Activated CD4-positive, alpha-beta T cell treated with anti-CD3 and anti-CD28 coated beads for 1 hour (primary cell): ENCODE results near the gene ZNF821.
"Not testable (repeated sequence)": the region's sequence is repeated elsewhere in the genome, so short reads cannot be mapped to it uniquely, and the experiment has no call there.

ENCODE experiments used
- DNase-seq: peaks from one replicate; pipeline ENCODE4 v3.0.0-alpha.2; 2020

ZNF821 gene

GRCh38 chr16:71896764-71897368 lies 12.9 kb upstream of the ZNF821 start:
- DNase-seq, result no peak

- no peak for DNase-seq
Observed at GRCh38 chr16:71895679-71896365, 11.8 kb upstream of the ZNF821 start.

- peak; percentile 97 for DNase-seq
Observed at GRCh38 chr16:71894921-71895678, 11.1 kb upstream of the ZNF821 start, which contains the start of gene IST1. Gene IST1 (plus strand): TSS chr16:71895531. CDS start chr16:71915641, 20,110 bp downstream.

GRCh38 chr16:71894229-71894920 lies 10.4 kb upstream of the ZNF821 start:
- peak; percentile 13 for DNase-seq

GRCh38 chr16:71893888-71894228 lies 9.9 kb upstream of the ZNF821 start:
- DNase-seq, result no peak

- no peak for DNase-seq
Observed at GRCh38 chr16:71889147-71889546, 5.2 kb upstream of the ZNF821 start.

- no peak for DNase-seq
Observed at GRCh38 chr16:71885261-71885650, 1.3 kb upstream of the ZNF821 start.

GRCh38 chr16:71883168-71883848 lies 674 bp downstream of the ZNF821 start:
- DNase-seq, result peak; percentile 29

GRCh38 chr16:71882505-71883167 lies 1.3 kb downstream of the ZNF821 start:
- DNase-seq, result peak; percentile 53

- DNase-seq, result no peak
Observed at GRCh38 chr16:71880176-71880575, 3.8 kb downstream of the ZNF821 start.

- DNase-seq, result no peak
Observed at GRCh38 chr16:71878911-71879310, 5.1 kb downstream of the ZNF821 start.

- no peak for DNase-seq
Observed at GRCh38 chr16:71873199-71873598, 10.8 kb downstream of the ZNF821 start.

GRCh38 chr16:71870818-71871217 lies 13.2 kb downstream of the ZNF821 start:
- no peak for DNase-seq

- DNase-seq, result no peak
Observed at GRCh38 chr16:71869089-71869488, 14.9 kb downstream of the ZNF821 start.

GRCh38 chr16:71867939-71868338 lies 16.0 kb downstream of the ZNF821 start:
- no peak for DNase-seq

- DNase-seq, result not testable (repeated sequence)
Observed at GRCh38 chr16:71867175-71867574, 16.8 kb downstream of the ZNF821 start.

- no peak for DNase-seq
Observed at GRCh38 chr16:71865173-71865863, 18.7 kb downstream of the ZNF821 start.

- DNase-seq, result no peak
Observed at GRCh38 chr16:71863995-71864394, 20.0 kb downstream of the ZNF821 start.

- DNase-seq, result no peak
Observed at GRCh38 chr16:71859762-71860521, 24.0 kb downstream of the ZNF821 start.

GRCh38 chr16:71855937-71856662 lies 27.9 kb downstream of the ZNF821 start:
- DNase-seq, result no peak
